ENCODE results near the gene HLA-DPA1. TPM values are rescaled to one million over a fixed set of nuclear protein-coding genes. Genes with fewer than 3 reads are reported as not detected.

HLA-DPA1 gene
- total RNA-seq, 1 donor from 2014 or later = 491 TPM

GRCh38 chr6:33088931-33089620 lies 15.6 kb upstream of the HLA-DPA1 start:
- Histone ChIP-seq H3K4me3 (no peak overlapping the region), H3K9me3 (no peaks in the 10 kb centered on the region), H3K27ac (no peak overlapping the region), H3K27me3 (peaks cover 9% of the 10 kb centered on the region), H3K36me3 (peaks cover 33% of the 10 kb centered on the region), H3K4me1 (no peaks in the 10 kb centered on the region)
- intact Hi-C loops (cut with DNase I) = loop anchor here (5.0 kb wide), 1 partner anchor 77 kb away; no protein-coding TSS in a partner anchor
- TF ChIP-seq CTCF (IDR thresholded peaks at IDR 0.05) = no peak
- DNase-seq (no peak), ATAC-seq (no peak)

GRCh38 chr6:33088258-33088930 lies 14.9 kb upstream of the HLA-DPA1 start:
- Histone ChIP-seq H3K4me1 (no peaks in the 10 kb centered on the region), H3K27ac (no peak overlapping the region), H3K4me3 (no peak overlapping the region), H3K9me3 (no peaks in the 10 kb centered on the region), H3K36me3 (peaks cover 39% of the 10 kb centered on the region), H3K27me3 (peaks cover 5% of the 10 kb centered on the region)
- no peak for TF ChIP-seq CTCF (IDR thresholded peaks at IDR 0.05)
- ATAC-seq (no peak), DNase-seq (no peak)
- intact Hi-C loops (cut with DNase I) = loop anchor here (5.0 kb wide), 1 partner anchor 76 kb away; no protein-coding TSS in a partner anchor

GRCh38 chr6:33085627-33086026 lies 12.2 kb upstream of the HLA-DPA1 start:
- H3K4me1 ChIP-seq = peaks cover 19% of the 10 kb centered on the region
- TF ChIP-seq CTCF (IDR thresholded peaks at IDR 0.05) = no peak
- peaks cover 39% of the 10 kb centered on the region for H3K36me3 ChIP-seq
- intact Hi-C loops (cut with DNase I) = loop anchor here (5.0 kb wide), 1 partner anchor 73 kb away; no protein-coding TSS in a partner anchor
- H3K27ac ChIP-seq = no peak overlapping the region
- no peak overlapping the region for H3K4me3 ChIP-seq
- H3K9me3 ChIP-seq = no peaks in the 10 kb centered on the region
- ATAC-seq (no peak), DNase-seq (no peak)
- H3K27me3 ChIP-seq = no peaks in the 10 kb centered on the region

GRCh38 chr6:33082702-33083101 lies 9.3 kb upstream of the HLA-DPA1 start:
- Histone ChIP-seq H3K27ac (no peak overlapping the region), H3K9me3 (no peaks in the 10 kb centered on the region), H3K36me3 (peaks cover 39% of the 10 kb centered on the region), H3K27me3 (no peaks in the 10 kb centered on the region), H3K4me3 (no peak overlapping the region), H3K4me1 (peaks cover 19% of the 10 kb centered on the region)
- ATAC-seq = peak; percentile 64
- TF ChIP-seq CTCF (IDR thresholded peaks at IDR 0.05) = peak; percentile 50
- intact Hi-C loops (cut with DNase I) = no loop called here
- DNase-seq = peak; percentile 71

- ATAC-seq (no peak), DNase-seq (no peak)
- intact Hi-C loops (cut with DNase I) = no loop called here
- H3K9me3 ChIP-seq = no peaks in the 10 kb centered on the region
- no peaks in the 10 kb centered on the region for H3K27me3 ChIP-seq
- H3K4me3 ChIP-seq = peak overlapping the region; percentile 45
- no peak for TF ChIP-seq CTCF (IDR thresholded peaks at IDR 0.05)
- H3K27ac ChIP-seq = peak overlapping the region; percentile 78
- H3K4me1 ChIP-seq = peaks cover 19% of the 10 kb centered on the region
- peaks cover 27% of the 10 kb centered on the region for H3K36me3 ChIP-seq
These were observed 7.8 kb upstream of the HLA-DPA1 start for GRCh38 chr6:33081098-33081824.
